SJCRH30 (cell line): ENCODE measurements around the gene PDSS2. TPM values are rescaled to one million over a fixed set of nuclear protein-coding genes. Genes with fewer than 3 reads are reported as not detected.
A peak's percentile ranks its signal among the peaks of the same experiment; 100 is the strongest.
"Not testable (repeated sequence)": the region's sequence is repeated elsewhere in the genome, so short reads cannot be mapped to it uniquely, and the experiment has no call there.

ENCODE experiments used
- DNase-seq, 2 experiments: peaks; one replicate each; pipeline ENCODE4 v3.0.0-alpha.2; 2015 to 2020
- H3K27ac ChIP-seq: fragments of 250-450 bp; sonication (Bioruptor Pico); 2 replicates; pipeline ENCODE4 v1.5.1; 2020; ENCODE audit warnings: mild to moderate bottlenecking, moderate library complexity
- H3K27me3 ChIP-seq: fragments of 250-450 bp; sonication (Bioruptor Pico); 2 replicates; pipeline ENCODE4 v1.5.1; 2020; ENCODE audit warnings: mild to moderate bottlenecking, moderate library complexity
- H3K36me3 ChIP-seq: fragments of 250-450 bp; sonication (Bioruptor Pico); 2 replicates; pipeline ENCODE4 v1.5.1; 2020; ENCODE audit warnings: mild to moderate bottlenecking, moderate library complexity
- H3K4me1 ChIP-seq: fragments of 250-450 bp; sonication (Bioruptor Pico); 2 replicates; pipeline ENCODE4 v1.5.1; 2020; ENCODE audit warnings: mild to moderate bottlenecking, moderate library complexity
- H3K4me3 ChIP-seq: fragments of 250-450 bp; sonication (Bioruptor Pico); 2 replicates; pipeline ENCODE4 v1.5.1; 2020; ENCODE audit warnings: mild to moderate bottlenecking, moderate library complexity
- H3K9me3 ChIP-seq: fragments of 250-450 bp; sonication (Bioruptor Pico); replicated peaks from 2 replicates; pipeline ENCODE4 v1.5.1; 2020; ENCODE audit warnings: mild to moderate bottlenecking, moderate library complexity
- total RNA-seq: library from RNA; depleted of rRNA; stranded (reverse); fragments of >200 nt; shearing (Covaris generic); gene quantifications from 2 replicates; pipeline ENCODE4 v1.2.3, GENCODE V29; 2014

Gene PDSS2
- total RNA-seq, 1 experiment from 2014 or later: 9.3 TPM

DNA sequence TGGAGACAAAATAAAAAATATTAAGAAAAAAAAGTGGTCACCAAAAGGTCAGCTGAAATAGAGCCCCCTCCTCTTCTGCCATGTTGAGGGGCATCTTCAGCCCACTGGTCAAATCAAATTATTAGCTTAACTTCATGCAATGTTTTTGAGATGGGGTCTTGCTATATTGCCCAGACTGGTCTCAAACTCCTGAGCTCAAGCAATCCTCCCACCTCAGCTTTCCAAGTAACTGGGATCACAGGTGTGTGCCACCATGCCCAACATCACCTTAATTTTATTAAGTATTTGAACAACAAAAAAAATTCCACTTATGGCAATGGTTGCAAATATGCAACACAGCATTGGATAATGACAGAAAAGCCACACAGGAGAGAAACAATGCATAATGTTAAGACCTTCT lies 244.7 kb downstream of the PDSS2 start:
- no peak for DNase-seq
- Histone ChIP-seq H3K4me1 (no peaks in the 10 kb centered on the region), H3K4me3 (no peak overlapping the region), H3K9me3 (no peaks in the 10 kb centered on the region), H3K27ac (no peak overlapping the region), H3K27me3 (no peaks in the 10 kb centered on the region), H3K36me3 (no peaks in the 10 kb centered on the region)

- H3K4me1 ChIP-seq: no peaks in the 10 kb centered on the region
- H3K27me3 ChIP-seq: no peaks in the 10 kb centered on the region
- no peak overlapping the region for H3K27ac ChIP-seq
- H3K36me3 ChIP-seq: no peaks in the 10 kb centered on the region
- H3K9me3 ChIP-seq: no peaks in the 10 kb centered on the region
- DNase-seq: no peak
- no peak overlapping the region for H3K4me3 ChIP-seq
Measured at GRCh38 chr6:107209406-107210305, 249.7 kb downstream of the PDSS2 start.

DNA sequence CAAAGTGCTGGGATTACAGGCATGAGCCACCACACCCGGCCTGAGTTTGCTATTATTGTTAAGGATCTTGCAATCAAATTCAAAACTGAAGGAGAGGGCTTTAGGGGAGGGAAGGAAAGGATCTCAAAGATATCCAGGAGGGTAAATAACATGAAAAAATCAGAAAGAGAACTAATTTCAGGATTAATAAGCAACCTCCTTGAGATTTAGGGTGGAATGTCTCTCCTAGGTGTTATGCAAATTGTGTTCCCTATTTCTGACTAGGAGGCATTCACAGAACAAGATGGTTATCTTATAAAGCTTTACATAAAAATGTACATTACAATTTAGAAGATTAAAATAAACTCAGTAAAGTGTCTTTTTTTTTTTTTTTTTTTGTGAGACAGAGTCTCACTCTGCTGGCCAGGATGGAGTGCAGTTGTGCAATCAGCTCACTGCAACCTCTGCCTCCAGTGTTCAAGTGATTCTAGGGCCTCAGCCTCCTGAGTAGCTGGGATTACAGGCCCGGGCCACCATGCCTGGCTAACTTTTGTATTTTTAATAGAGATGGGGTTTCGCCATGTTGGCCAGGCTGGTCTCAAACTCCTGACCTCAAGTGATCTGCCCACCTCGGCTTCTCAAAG lies 252.0 kb downstream of the PDSS2 start:
- no peaks in the 10 kb centered on the region for H3K9me3 ChIP-seq
- DNase-seq: no peak

GRCh38 chr6:107205058-107205998 lies 254.0 kb downstream of the PDSS2 start:
- no peak overlapping the region for H3K27ac ChIP-seq
- no peak for DNase-seq
- H3K9me3 ChIP-seq: no peaks in the 10 kb centered on the region
- H3K36me3 ChIP-seq: no peaks in the 10 kb centered on the region
- H3K27me3 ChIP-seq: no peaks in the 10 kb centered on the region
- no peaks in the 10 kb centered on the region for H3K4me1 ChIP-seq
- no peak overlapping the region for H3K4me3 ChIP-seq

More for the DNA sequence above, 252.0 kb downstream of the PDSS2 start:
- Histone ChIP-seq H3K27me3 (no peaks in the 10 kb centered on the region), H3K36me3 (no peaks in the 10 kb centered on the region), H3K4me1 (no peaks in the 10 kb centered on the region), H3K4me3 (no peak overlapping the region), H3K27ac (no peak overlapping the region)

- Histone ChIP-seq H3K4me3 (no peak overlapping the region), H3K4me1 (no peaks in the 10 kb centered on the region), H3K27me3 (no peaks in the 10 kb centered on the region), H3K27ac (no peak overlapping the region), H3K36me3 (no peaks in the 10 kb centered on the region), H3K9me3 (no peaks in the 10 kb centered on the region)
- no peak for DNase-seq
Measured at GRCh38 chr6:107202876-107203468, 256.4 kb downstream of the PDSS2 start.

DNA sequence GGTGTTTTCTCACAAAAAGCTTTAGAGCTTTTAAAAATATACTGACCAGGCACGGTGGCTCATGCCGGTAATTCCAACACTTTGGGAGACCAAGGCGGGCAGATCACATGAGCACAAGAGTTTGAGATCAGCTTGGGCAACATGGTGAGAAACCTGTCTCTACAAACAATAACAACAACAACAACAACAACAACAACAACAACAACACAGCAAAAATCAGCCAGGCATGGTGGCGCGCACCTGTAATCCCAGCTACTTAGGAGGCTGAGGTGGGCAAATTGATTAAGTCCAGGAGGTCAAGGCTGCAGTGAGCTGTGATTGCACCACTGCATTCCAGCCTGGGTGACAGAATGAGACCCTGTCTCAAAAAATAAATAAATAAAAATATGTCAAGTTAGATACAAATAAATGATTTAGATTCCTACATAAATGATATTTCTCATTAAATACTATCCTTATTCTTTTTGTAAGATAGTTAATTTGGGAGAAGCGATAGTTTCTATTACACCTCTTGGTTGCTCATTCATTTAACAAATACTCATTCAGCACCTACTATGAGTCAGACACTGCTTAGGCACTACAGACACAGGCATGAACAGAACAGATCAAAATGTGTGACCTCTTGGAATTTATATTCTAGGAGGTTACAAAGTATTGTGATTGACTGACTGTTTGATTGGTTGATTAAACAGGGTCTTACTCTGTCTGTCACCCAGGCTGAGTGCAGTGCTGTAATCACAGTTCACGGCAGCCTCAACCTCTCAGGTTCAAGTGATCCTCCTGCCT lies 260.5 kb downstream of the PDSS2 start:
- no peak overlapping the region for H3K4me3 ChIP-seq
- no peaks in the 10 kb centered on the region for H3K4me1 ChIP-seq
- no peaks in the 10 kb centered on the region for H3K36me3 ChIP-seq
- DNase-seq: no peak
- H3K9me3 ChIP-seq: no peaks in the 10 kb centered on the region
- H3K27me3 ChIP-seq: no peaks in the 10 kb centered on the region
- no peak overlapping the region for H3K27ac ChIP-seq

- Histone ChIP-seq H3K4me3 (no peak overlapping the region), H3K9me3 (no peaks in the 10 kb centered on the region), H3K36me3 (no peaks in the 10 kb centered on the region), H3K27ac (no peak overlapping the region), H3K4me1 (no peaks in the 10 kb centered on the region), H3K27me3 (no peaks in the 10 kb centered on the region)
- DNase-seq: no peak
Measured at GRCh38 chr6:107196152-107196551, 263.2 kb downstream of the PDSS2 start.

- H3K4me3 ChIP-seq, DNase-seq, H3K36me3 ChIP-seq, H3K27me3 ChIP-seq, H3K9me3 ChIP-seq, H3K4me1 ChIP-seq, H3K27ac ChIP-seq: not testable (repeated sequence)
Measured at GRCh38 chr6:107194723-107195122, 264.6 kb downstream of the PDSS2 start.

- Histone ChIP-seq H3K36me3 (no peaks in the 10 kb centered on the region), H3K4me1 (no peaks in the 10 kb centered on the region), H3K27ac (no peak overlapping the region), H3K27me3 (no peaks in the 10 kb centered on the region), H3K9me3 (no peaks in the 10 kb centered on the region), H3K4me3 (no peak overlapping the region)
- DNase-seq: no peak
Measured at GRCh38 chr6:107192830-107193229, 266.5 kb downstream of the PDSS2 start.

GRCh38 chr6:107187630-107188029 lies 271.7 kb downstream of the PDSS2 start:
- H3K36me3 ChIP-seq: no peaks in the 10 kb centered on the region
- H3K27ac ChIP-seq: no peak overlapping the region
- no peaks in the 10 kb centered on the region for H3K9me3 ChIP-seq
- H3K4me1 ChIP-seq: no peaks in the 10 kb centered on the region
- no peak for DNase-seq
- no peak overlapping the region for H3K4me3 ChIP-seq
- H3K27me3 ChIP-seq: no peaks in the 10 kb centered on the region

GRCh38 chr6:107186047-107186446 lies 273.3 kb downstream of the PDSS2 start:
- H3K9me3 ChIP-seq: no peaks in the 10 kb centered on the region
- H3K4me3 ChIP-seq: no peak overlapping the region
- H3K27ac ChIP-seq: no peak overlapping the region
- H3K27me3 ChIP-seq: no peaks in the 10 kb centered on the region
- no peaks in the 10 kb centered on the region for H3K36me3 ChIP-seq
- no peaks in the 10 kb centered on the region for H3K4me1 ChIP-seq
- no peak for DNase-seq

DNA sequence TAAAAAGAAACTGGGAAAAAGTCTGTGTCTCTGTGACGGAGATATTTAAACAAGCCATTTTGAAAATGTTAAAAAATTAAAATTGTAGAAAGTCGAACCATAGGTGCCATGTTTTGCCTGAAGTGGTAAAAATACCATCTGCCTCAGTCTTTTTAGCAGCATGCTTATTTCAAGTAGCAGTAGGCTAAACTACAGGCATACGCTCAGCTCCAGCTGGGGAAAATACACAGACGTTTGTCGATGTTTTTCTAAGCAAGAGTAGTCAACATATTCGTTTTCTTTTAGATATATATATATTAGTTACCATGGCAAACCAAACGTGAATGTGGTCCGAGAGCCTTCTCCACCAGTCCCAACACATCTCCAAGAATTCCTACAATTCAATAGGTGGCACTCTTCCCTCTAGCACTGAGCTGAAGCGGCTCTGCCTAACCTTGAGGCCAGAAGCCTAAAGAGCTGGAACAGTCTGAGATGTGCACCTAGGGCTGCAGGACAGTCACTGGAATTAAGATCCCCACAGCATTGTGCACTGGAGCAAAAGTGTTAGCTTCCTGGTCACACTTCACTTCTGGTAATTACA lies 273.9 kb downstream of the PDSS2 start:
- no peaks in the 10 kb centered on the region for H3K36me3 ChIP-seq
- no peak overlapping the region for H3K27ac ChIP-seq
- peak in 1 of 2 experiments; percentile 27 for DNase-seq
- H3K4me1 ChIP-seq: no peaks in the 10 kb centered on the region
- H3K4me3 ChIP-seq: no peak overlapping the region
- H3K27me3 ChIP-seq: no peaks in the 10 kb centered on the region
- H3K9me3 ChIP-seq: no peaks in the 10 kb centered on the region

DNA sequence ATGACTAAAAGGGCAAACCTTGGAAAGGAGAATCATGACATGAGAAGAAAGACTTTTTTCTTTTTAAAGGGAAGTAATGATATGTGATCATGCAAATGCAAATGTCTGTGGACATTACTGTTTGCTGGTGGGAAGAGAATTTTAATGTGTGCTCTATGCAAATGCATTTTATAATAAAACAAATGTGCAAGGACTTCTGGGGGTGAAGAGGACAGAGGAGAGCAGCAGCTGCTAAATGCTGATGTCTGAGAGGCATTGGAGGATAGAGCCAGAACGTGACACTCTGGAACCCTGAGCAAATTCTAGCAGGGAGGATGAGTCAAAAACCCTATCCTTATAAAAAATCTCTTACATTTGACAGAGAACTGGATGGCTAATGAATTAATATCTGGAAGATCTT lies 274.9 kb downstream of the PDSS2 start:
- Histone ChIP-seq H3K36me3 (no peaks in the 10 kb centered on the region), H3K4me1 (no peaks in the 10 kb centered on the region), H3K27ac (no peak overlapping the region), H3K4me3 (no peak overlapping the region), H3K9me3 (no peaks in the 10 kb centered on the region), H3K27me3 (no peaks in the 10 kb centered on the region)
- no peak for DNase-seq

GRCh38 chr6:107180099-107180498 lies 279.3 kb downstream of the PDSS2 start:
- H3K27me3 ChIP-seq: no peaks in the 10 kb centered on the region
- H3K27ac ChIP-seq: no peak overlapping the region
- DNase-seq: no peak
- H3K4me1 ChIP-seq: no peaks in the 10 kb centered on the region
- H3K36me3 ChIP-seq: no peaks in the 10 kb centered on the region
- H3K9me3 ChIP-seq: no peaks in the 10 kb centered on the region
- no peak overlapping the region for H3K4me3 ChIP-seq
